Activated CD8-positive, alpha-beta memory T cell treated with anti-CD3 and anti-CD28 coated beads for 24 hours (primary cell): ENCODE measurements around the gene EXOC6B.
"Not testable (repeated sequence)": the region's sequence is repeated elsewhere in the genome, so short reads cannot be mapped to it uniquely, and the experiment has no call there.

ENCODE experiments used
- DNase-seq: peaks from one replicate; pipeline ENCODE4 v3.0.0-alpha.2; 2020

Gene EXOC6B

GRCh38 chr2:72676341-72677025 lies 149.3 kb downstream of the EXOC6B start:
- no peak for DNase-seq

- DNase-seq, result no peak
Observed at GRCh38 chr2:72674982-72675915, 150.6 kb downstream of the EXOC6B start.

- no peak for DNase-seq
Observed at GRCh38 chr2:72673279-72673678, 152.6 kb downstream of the EXOC6B start.

GRCh38 chr2:72669121-72669520 lies 156.7 kb downstream of the EXOC6B start:
- no peak for DNase-seq

GRCh38 chr2:72668647-72669046 lies 157.2 kb downstream of the EXOC6B start:
- DNase-seq, result no peak

GRCh38 chr2:72665448-72665847 lies 160.4 kb downstream of the EXOC6B start:
- DNase-seq, result no peak

- DNase-seq, result no peak
Observed at GRCh38 chr2:72661985-72662384, 163.8 kb downstream of the EXOC6B start.

GRCh38 chr2:72649810-72650209 lies 176.0 kb downstream of the EXOC6B start:
- DNase-seq, result no peak

- not testable (repeated sequence) for DNase-seq
Observed at GRCh38 chr2:72641221-72641620, 184.6 kb downstream of the EXOC6B start.

GRCh38 chr2:72638600-72639211 lies 187.1 kb downstream of the EXOC6B start:
- DNase-seq, result no peak

- DNase-seq, result no peak
Observed at GRCh38 chr2:72636210-72636609, 189.6 kb downstream of the EXOC6B start.

- no peak for DNase-seq
Observed at GRCh38 chr2:72630767-72631166, 195.1 kb downstream of the EXOC6B start.

GRCh38 chr2:72629062-72629461 lies 196.8 kb downstream of the EXOC6B start:
- DNase-seq, result no peak

- DNase-seq, result no peak
Observed at GRCh38 chr2:72627083-72627482, 198.8 kb downstream of the EXOC6B start.

GRCh38 chr2:72625366-72625765 lies 200.5 kb downstream of the EXOC6B start:
- no peak for DNase-seq

- no peak for DNase-seq
Observed at GRCh38 chr2:72623481-72623880, 202.4 kb downstream of the EXOC6B start.

GRCh38 chr2:72619626-72620025 lies 206.2 kb downstream of the EXOC6B start:
- DNase-seq, result no peak

GRCh38 chr2:72613931-72614330 lies 211.9 kb downstream of the EXOC6B start:
- DNase-seq, result no peak

- no peak for DNase-seq
Observed at GRCh38 chr2:72612614-72613160, 213.1 kb downstream of the EXOC6B start.

- DNase-seq, result no peak
Observed at GRCh38 chr2:72607189-72607588, 218.6 kb downstream of the EXOC6B start.

GRCh38 chr2:72605836-72606442 lies 219.9 kb downstream of the EXOC6B start:
- DNase-seq, result no peak

GRCh38 chr2:72604468-72604867 lies 221.4 kb downstream of the EXOC6B start:
- DNase-seq, result no peak

GRCh38 chr2:72603481-72603880 lies 222.4 kb downstream of the EXOC6B start:
- DNase-seq, result no peak
